Spinal cord (tissue), 10 donors: Measurements from ENCODE around the gene ZNF789. TPM values are rescaled to one million over a fixed set of nuclear protein-coding genes. Genes with fewer than 3 reads are reported as not detected.

Experiments used
- DNase-seq, 6 donors: peaks; one replicate each; pipeline versions ENCODE4 v3.0.0 to v3.0.0-alpha.2; 2013 to 2015; ENCODE audit warnings: low spot score in 6 of 6, low read depth in 4 of 6
- H3K27ac ChIP-seq: one replicate; pipeline ENCODE4 v1.5.1; 2013; ENCODE audit warnings: low read depth, low read length, control low read depth
- H3K27me3 ChIP-seq: one replicate; pipeline ENCODE4 v1.6.1; 2013; ENCODE audit warnings: low read length; ENCODE audit not compliant: control insufficient read depth, insufficient read depth
- H3K36me3 ChIP-seq: one replicate; pipeline ENCODE4 v1.6.1; 2013; ENCODE audit warnings: low read length; ENCODE audit not compliant: control insufficient read depth, insufficient read depth
- H3K4me1 ChIP-seq: one replicate; pipeline ENCODE4 v1.6.1; 2013; ENCODE audit warnings: low read length; ENCODE audit not compliant: control insufficient read depth, insufficient read depth
- H3K4me3 ChIP-seq: one replicate; pipeline ENCODE4 v1.5.1; 2013; ENCODE audit warnings: low read depth, low read length, control low read depth
- H3K9me3 ChIP-seq: one replicate; pipeline ENCODE4 v1.6.1; 2013; ENCODE audit warnings: low read length; ENCODE audit not compliant: control insufficient read depth, insufficient read depth
- WGBS: methylation state at CpG from one replicate; pipeline ENCODE4 v1.1.5; 2013; ENCODE audit warnings: missing lambda C conversion rate; ENCODE audit not compliant: insufficient coverage; 5-methylcytosine and 5-hydroxymethylcytosine counted together
- polyA plus RNA-seq, 2 donors: library from polyadenylated mRNA; unstranded; fragments of 120-200 nt; gene quantifications; one replicate each; pipeline ENCODE4 v1.2.1, GENCODE V29; 2013; ENCODE audit not compliant: insufficient read length in 2 of 2
- total RNA-seq, 2 donors: library from RNA; depleted of rRNA in 1 of 2; stranded (reverse); fragments of 120-200 nt in 1 of 2; fragments of >200 nt in 1 of 2; gene quantifications; one replicate each; pipeline versions ENCODE4 v1.2.3 to v1.2.4, GENCODE V29; 2013 to 2014
- donor health status: healthy.

ZNF789 gene
- total and polyA plus RNA-seq, 4 donors, result 16.5 to 53.8 (median 23.8) TPM

DNA sequence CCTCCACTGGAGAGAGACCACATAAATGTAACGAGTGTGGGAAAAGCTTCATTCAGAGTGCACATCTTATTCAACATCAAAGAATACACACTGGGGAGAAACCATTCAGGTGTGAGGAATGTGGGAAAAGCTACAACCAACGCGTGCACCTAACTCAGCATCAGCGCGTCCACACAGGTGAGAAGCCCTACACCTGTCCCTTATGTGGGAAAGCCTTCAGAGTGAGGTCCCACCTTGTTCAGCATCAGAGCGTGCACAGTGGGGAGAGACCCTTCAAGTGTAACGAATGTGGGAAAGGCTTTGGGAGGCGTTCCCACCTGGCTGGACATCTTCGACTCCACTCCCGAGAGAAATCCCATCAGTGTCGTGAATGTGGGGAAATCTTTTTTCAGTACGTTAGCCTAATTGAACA lies 58.7 kb downstream of the ZNF789 start:
- 100% methylated on average over 2 of the region's 12 CpGs for WGBS
- H3K4me1 ChIP-seq, result no peaks in the 10 kb centered on the region
- H3K9me3 ChIP-seq, result peaks cover 16% of the 10 kb centered on the region
- H3K4me3 ChIP-seq, result no peak overlapping the region
- peaks cover 62% of the 10 kb centered on the region for H3K36me3 ChIP-seq
- H3K27ac ChIP-seq, result no peak overlapping the region
- DNase-seq, result no peak
- H3K27me3 ChIP-seq, result no peaks in the 10 kb centered on the region

DNA sequence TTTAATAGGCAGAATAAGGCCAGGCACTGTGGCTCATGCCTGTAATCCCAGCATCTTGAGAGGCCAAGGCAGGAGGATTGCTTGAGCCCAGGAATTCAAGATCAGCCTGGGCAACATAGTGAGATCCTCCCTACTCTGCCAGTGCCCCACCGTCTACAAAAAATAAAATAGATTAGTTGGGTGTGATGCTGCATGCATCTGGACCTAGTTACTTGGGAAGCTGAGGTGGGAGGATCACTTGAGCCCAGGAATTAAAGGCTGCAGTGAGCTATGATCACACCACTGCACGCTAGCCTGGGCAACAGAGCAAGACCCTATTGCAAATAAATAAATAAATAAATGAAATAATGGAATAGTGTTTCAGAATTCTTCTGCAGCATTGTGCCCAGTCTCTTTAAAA lies 63.0 kb downstream of the ZNF789 start:
- H3K36me3 ChIP-seq, result peaks cover 35% of the 10 kb centered on the region
- H3K9me3 ChIP-seq, result peaks cover 15% of the 10 kb centered on the region
- WGBS, result no CpG with 5 or more reads among the region's 2 CpGs

More for the DNA sequence above, 63.0 kb downstream of the ZNF789 start:
- Histone ChIP-seq H3K27ac (no peak overlapping the region), H3K4me1 (no peaks in the 10 kb centered on the region), H3K4me3 (no peak overlapping the region), H3K27me3 (no peaks in the 10 kb centered on the region)
- DNase-seq, result no peak

Other genes starting within 250 kb of the ZNF789 start
- not detected for gene MYH16, start 200.1 kb upstream of the ZNF789 start, total RNA-seq
- under 1 TPM in 1 of 2 donors, not detected in 1; 0.26 TPM for gene MYH16, start 200.1 kb upstream of the ZNF789 start, polyA plus RNA-seq
- gene ARPC1A, start 147.0 kb upstream of the ZNF789 start, total RNA-seq, result 10 to 100 TPM; 82.4 to 99.9 TPM
- gene ARPC1A, start 147.0 kb upstream of the ZNF789 start, polyA plus RNA-seq, result 100 to 1,000 TPM; 141 to 147 TPM
- gene ARPC1B, start 98.2 kb upstream of the ZNF789 start, total RNA-seq, result 100 to 1,000 TPM in 1 of 2 donors, 10 to 100 TPM in 1; 63.3 to 110 TPM
- 10 to 100 TPM; 34.0 to 45.4 TPM for gene ARPC1B, start 98.2 kb upstream of the ZNF789 start, polyA plus RNA-seq
- 10 to 100 TPM; 19.3 to 80.8 TPM for gene PDAP1, start 64.3 kb upstream of the ZNF789 start, total RNA-seq
- gene PDAP1, start 64.3 kb upstream of the ZNF789 start, polyA plus RNA-seq, result 100 to 1,000 TPM; 195 to 213 TPM
- gene BUD31, start 63.9 kb upstream of the ZNF789 start, total RNA-seq, result 100 to 1,000 TPM in 1 of 2 donors, 10 to 100 TPM in 1; 64.9 to 108 TPM
- 100 to 1,000 TPM; 115 to 125 TPM for gene BUD31, start 63.9 kb upstream of the ZNF789 start, polyA plus RNA-seq
- 1 to 10 TPM; 5.3 to 6.8 TPM for gene PTCD1, start 34.1 kb upstream of the ZNF789 start, total RNA-seq
- gene PTCD1, start 34.1 kb upstream of the ZNF789 start, polyA plus RNA-seq, result 1 to 10 TPM; 5.3 to 6.9 TPM
- gene CPSF4, start 33.9 kb upstream of the ZNF789 start, total RNA-seq, result 10 to 100 TPM; 19.6 to 38.0 TPM
- 10 to 100 TPM; 51.6 to 60.9 TPM for gene CPSF4, start 33.9 kb upstream of the ZNF789 start, polyA plus RNA-seq
- gene ATP5MF, start 6.7 kb upstream of the ZNF789 start, total RNA-seq, result 100 to 1,000 TPM; 283 to 529 TPM
- 100 to 1,000 TPM; 546 to 573 TPM for gene ATP5MF, start 6.7 kb upstream of the ZNF789 start, polyA plus RNA-seq
- 10 to 100 TPM; 25.3 to 30.7 TPM for gene ZNF394, start 27.4 kb downstream of the ZNF789 start, total RNA-seq
- 10 to 100 TPM; 10.6 to 15.0 TPM for gene ZNF394, start 27.4 kb downstream of the ZNF789 start, polyA plus RNA-seq
- gene ZKSCAN5, start 31.8 kb downstream of the ZNF789 start, total RNA-seq, result 10 to 100 TPM; 14.6 to 17.3 TPM
- gene ZKSCAN5, start 31.8 kb downstream of the ZNF789 start, polyA plus RNA-seq, result 10 to 100 TPM; 14.9 TPM
- 10 to 100 TPM; 11.6 to 12.4 TPM for gene FAM200A, start 79.2 kb downstream of the ZNF789 start, total RNA-seq
- 10 to 100 TPM; 12.6 to 13.0 TPM for gene FAM200A, start 79.2 kb downstream of the ZNF789 start, polyA plus RNA-seq
- 10 to 100 TPM; 76.5 to 93.3 TPM for gene ZNF655, start 85.8 kb downstream of the ZNF789 start, total RNA-seq
- gene ZNF655, start 85.8 kb downstream of the ZNF789 start, polyA plus RNA-seq, result 10 to 100 TPM; 50.0 to 67.0 TPM
- gene TMEM225B, start 125.4 kb downstream of the ZNF789 start, total RNA-seq, result 1 to 10 TPM in 1 of 2 donors, under 1 TPM in 1; 0.20 to 1.4 TPM
- gene TMEM225B, start 125.4 kb downstream of the ZNF789 start, polyA plus RNA-seq, result 1 to 10 TPM in 1 of 2 donors, under 1 TPM in 1; 0.59 to 1.4 TPM
- 10 to 100 TPM; 11.7 to 16.3 TPM for gene ZSCAN25, start 144.1 kb downstream of the ZNF789 start, total RNA-seq
- 10 to 100 TPM; 12.9 to 13.1 TPM for gene ZSCAN25, start 144.1 kb downstream of the ZNF789 start, polyA plus RNA-seq
- gene CYP3A5, start 207.1 kb downstream of the ZNF789 start, total RNA-seq, result 1 to 10 TPM; 7.2 to 8.4 TPM
- 1 to 10 TPM; 2.6 TPM for gene CYP3A5, start 207.1 kb downstream of the ZNF789 start, polyA plus RNA-seq